GM13977 (cell line): Measurements from ENCODE around the gene RAI1.

ENCODE experiments used
- DNase-seq: peaks from one replicate; pipeline ENCODE4 v3.0.0; 2012; ENCODE audit warnings: low spot score
- in situ Hi-C: fragments of 300-500 bp; cut with MboI; formaldehyde crosslinking; loops from one replicate; pipeline ENCODE4 v1.12.0; 2022; ENCODE audit warnings: low sequenced_read_pairs, low pct_unique_long_range_greater_than_20kb, mixed read lengths, inconsistent platforms; ENCODE audit not compliant: unreplicated experiment
- TF ChIP-seq, protein P1 (sequence below): IDR thresholded peaks from 2 replicates; pipeline ENCODE4 v1.5.1; 2012; ENCODE audit warnings: mild to moderate bottlenecking, control low read depth; ENCODE audit not compliant: insufficient read depth; ENCODE audit errors: extremely low read depth, missing control alignments

RAI1 gene

DNA sequence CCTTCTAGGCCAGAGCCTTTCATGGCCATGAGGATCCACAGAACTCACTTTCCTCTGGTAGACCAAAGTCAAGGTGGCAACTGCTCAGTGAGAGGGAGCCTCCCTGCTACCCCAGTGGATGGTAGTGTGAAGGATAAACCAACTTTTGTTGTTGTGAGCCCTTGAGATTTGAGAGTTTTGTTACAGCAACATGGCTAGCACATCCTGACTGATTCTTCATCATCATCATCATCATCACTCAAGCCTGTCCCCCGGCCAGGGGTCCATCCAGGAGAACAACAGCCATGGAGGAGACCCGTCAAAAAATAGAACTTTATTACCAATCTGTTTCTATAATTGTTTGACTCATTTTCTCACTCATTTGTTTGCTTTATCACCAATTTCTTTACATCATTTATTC is 23.7 kb downstream of the RAI1 start:
- in situ Hi-C loops = no loop called here
- TF ChIP-seq, protein P1, sequence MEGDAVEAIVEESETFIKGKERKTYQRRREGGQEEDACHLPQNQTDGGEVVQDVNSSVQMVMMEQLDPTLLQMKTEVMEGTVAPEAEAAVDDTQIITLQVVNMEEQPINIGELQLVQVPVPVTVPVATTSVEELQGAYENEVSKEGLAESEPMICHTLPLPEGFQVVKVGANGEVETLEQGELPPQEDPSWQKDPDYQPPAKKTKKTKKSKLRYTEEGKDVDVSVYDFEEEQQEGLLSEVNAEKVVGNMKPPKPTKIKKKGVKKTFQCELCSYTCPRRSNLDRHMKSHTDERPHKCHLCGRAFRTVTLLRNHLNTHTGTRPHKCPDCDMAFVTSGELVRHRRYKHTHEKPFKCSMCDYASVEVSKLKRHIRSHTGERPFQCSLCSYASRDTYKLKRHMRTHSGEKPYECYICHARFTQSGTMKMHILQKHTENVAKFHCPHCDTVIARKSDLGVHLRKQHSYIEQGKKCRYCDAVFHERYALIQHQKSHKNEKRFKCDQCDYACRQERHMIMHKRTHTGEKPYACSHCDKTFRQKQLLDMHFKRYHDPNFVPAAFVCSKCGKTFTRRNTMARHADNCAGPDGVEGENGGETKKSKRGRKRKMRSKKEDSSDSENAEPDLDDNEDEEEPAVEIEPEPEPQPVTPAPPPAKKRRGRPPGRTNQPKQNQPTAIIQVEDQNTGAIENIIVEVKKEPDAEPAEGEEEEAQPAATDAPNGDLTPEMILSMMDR = no peak
- no peak for DNase-seq

DNA sequence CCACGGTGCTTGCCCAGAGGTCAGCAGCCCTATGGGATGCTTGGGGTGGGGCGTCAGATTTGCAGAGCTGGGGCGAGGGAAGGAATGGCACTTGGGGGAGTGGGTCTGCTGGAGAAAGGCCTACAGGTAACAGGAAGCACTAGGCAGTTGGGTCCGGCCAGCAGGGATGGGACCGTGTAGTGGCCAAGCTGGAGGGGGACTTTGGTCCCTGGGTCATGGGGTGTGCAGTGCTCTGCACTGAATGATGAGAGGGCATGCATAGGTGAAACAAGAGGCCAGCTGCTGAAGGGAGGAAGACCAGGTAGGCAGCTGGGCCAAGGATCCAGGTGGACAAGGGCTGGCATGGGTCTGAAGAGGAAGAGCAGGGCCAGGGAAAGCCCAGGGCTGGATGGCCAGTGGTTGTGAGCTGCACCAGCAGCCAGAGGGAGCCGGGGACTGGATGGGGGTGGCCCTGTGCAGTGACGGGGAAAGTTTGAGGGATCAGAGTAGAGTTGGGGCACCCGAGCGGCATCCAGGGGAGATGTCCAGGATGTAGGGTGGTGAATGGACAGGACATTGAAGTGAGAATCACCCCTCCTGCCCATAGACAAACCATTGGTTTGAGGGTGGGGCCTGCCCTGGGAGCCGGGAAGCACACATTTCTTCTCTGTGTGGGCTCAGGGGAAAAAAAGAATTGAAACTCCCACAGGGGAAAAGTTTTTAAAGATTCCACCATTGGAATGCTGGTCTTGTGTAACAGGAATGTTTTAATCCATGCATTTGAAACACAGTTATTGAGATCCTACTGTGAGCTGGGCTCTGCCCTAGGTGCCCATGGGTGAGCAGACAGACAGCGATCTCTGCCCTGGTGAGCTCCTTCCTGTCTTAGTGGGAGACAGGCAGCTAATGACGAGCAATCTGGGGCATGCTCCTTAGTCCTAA is 25.1 kb downstream of the RAI1 start:
- DNase-seq = no peak
- TF ChIP-seq, protein P1 = no peak
- in situ Hi-C loops = no loop called here

DNA sequence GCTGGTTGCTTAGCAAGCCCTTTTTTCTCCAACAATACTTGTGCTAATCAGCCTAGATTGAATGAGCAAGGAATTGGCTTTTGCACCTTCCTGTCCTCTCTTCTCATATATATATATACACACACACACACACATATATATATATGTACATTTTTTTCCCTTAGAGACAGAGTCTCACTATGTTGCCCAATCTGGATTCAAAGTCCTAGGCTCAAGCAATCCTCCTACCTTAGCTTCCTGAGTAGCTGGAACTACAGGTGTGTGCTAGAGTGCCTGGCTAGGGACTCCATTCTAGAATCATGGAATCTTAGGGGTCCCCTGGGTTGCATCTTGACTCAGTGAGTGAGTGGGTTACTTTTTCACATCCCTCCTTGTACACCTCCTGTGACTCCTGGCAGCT is 27.0 kb downstream of the RAI1 start:
- TF ChIP-seq, protein P1 = no peak
- in situ Hi-C loops = no loop called here
- no peak for DNase-seq

DNA sequence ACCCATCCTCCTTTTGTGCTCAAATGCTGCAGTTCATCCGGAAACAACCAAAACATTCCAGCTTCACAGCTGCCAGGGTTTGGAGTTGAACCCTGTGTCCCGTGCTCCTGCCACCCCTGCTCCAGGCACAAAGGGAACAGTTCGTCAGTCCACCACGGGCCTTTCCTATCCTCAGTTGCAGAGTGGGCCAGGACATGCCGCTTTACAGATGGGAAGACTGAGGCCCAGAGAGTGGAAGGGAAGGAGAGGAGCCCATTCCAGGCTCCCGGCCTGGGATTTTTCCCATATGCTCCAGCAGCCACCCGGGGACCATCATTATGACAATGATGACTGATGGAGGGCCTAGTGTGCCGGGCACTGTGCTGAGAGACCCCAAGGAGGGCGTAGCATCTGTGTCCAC is 27.6 kb downstream of the RAI1 start:
- DNase-seq = no peak
- in situ Hi-C loops = no loop called here
- TF ChIP-seq, protein P1 = no peak

DNA sequence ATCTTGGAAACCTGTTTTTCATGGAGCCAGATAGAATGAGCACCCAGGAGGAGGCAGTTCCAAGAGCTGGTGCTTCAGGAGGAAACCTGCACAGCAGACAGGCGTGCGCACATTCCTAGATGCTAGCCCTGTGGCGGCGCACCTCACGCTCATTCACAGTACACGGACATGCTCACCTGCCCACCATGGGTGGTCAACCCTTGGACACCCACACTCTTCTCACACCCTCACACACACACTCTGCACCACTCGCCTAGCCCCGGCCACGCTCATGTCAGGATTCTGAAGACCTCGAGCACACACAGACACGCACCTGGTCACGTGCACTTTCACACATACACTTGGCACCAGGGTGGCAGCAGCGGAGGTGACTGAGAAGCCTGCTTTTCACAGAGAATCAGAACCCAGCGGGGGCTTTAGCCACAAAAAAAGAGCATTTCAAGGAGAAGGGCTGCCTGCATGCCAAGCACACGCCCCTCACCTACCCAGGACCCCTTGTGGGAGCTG is 28.6 kb downstream of the RAI1 start:
- in situ Hi-C loops = no loop called here
- TF ChIP-seq, protein P1 = no peak

DNA sequence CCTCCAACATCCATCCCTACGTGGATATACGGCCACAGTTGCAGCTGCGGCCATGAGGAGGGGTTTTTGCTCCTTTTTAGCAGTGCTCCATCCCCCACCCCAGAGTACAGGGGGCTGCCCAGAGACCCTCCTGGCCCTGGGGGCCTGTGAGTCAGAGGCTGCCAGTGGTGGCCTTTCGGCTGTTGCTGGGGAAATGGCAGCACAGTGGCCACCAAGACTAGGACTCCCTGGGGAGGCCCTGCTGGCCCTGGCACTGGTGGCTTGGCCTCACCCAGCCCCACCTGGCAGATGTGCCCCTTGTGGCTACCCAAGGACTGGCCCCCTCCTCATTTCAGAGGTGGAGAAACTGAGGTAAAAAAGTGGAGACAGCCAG is 29.1 kb downstream of the RAI1 start:
- TF ChIP-seq, protein P1 = no peak
- in situ Hi-C loops = no loop called here
- no peak for DNase-seq

More for the DNA sequence above, 28.6 kb downstream of the RAI1 start:
- no peak for DNase-seq
